HG02678 (cell line): ENCODE measurements around the gene LONRF2.
A peak's percentile ranks its signal among the peaks of the same experiment; 100 is the strongest.
"Not testable (repeated sequence)": the region's sequence is repeated elsewhere in the genome, so short reads cannot be mapped to it uniquely, and the experiment has no call there.

Experiments used
- ATAC-seq: cut with Tn5 transposase; IDR thresholded peaks from one replicate; pipeline ENCODE4 v1.9.1; 2021; ENCODE audit warnings: mild to moderate bottlenecking, moderate library complexity; ENCODE audit not compliant: unreplicated experiment

LONRF2 gene

GRCh38 chr2:100256416-100256815 lies 65.9 kb downstream of the LONRF2 start:
- no peak for ATAC-seq

GRCh38 chr2:100254646-100255210 lies 67.6 kb downstream of the LONRF2 start:
- no peak for ATAC-seq

DNA sequence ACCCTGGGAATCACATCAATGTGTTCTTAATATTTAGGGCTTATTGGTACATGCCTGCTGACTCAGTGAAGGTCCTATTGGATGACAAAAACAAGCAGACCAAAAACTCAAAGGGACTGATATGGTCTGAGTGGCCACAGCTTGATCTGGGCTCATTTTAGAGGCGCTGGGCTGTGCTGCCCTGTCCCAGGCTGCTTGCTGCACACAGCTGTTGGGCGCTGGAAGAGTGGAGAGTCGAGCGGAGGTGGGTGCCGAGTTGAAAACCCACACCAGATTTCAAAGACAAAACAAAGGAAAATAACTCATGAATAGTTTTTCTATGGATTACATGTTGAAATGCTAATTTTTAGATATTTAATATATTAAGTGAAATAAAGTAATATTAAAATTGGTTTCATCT lies 68.5 kb downstream of the LONRF2 start:
- no peak for ATAC-seq

DNA sequence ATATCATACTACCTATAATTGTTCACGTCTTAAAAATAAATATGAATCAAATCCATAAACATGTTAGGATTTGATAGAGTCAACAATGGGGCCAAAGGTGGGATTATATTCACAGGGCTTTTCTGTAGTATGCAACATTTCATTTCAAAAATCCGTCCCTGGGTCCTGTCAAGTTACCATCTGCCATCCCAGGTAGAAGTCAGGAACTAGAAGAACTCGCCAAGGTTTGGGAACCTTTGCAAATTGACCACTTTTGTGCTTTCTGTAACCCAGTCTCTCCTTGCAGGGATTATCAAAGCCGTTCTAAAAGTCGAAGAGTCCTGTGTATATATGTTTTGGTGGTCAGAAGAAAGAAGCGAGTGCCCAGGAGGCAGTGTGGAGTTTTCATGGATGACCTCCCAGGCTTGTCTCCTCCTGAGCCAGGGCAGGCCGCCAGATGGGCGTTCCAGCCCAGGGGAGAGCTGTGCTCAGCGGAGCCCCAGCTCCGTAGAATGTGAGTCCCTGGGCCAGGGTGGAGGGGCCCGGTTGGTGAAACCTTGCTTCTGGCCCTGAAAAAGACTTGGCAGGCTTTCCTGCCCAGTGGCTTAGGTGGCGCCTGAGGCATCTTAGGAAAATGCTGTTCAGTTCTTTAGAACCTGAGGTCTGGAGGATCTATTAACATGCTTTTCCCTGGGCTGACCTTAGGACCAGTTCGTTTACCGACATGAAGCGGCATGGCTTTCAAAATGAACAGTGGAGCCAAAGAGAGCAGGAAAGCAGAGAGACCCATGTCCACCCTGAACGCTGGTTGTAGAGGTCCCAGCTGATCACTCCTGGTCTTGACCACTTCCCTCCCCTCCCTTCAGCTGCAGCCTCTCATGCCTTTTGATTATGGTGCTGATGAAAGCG lies 69.2 kb downstream of the LONRF2 start:
- ATAC-seq = no peak

DNA sequence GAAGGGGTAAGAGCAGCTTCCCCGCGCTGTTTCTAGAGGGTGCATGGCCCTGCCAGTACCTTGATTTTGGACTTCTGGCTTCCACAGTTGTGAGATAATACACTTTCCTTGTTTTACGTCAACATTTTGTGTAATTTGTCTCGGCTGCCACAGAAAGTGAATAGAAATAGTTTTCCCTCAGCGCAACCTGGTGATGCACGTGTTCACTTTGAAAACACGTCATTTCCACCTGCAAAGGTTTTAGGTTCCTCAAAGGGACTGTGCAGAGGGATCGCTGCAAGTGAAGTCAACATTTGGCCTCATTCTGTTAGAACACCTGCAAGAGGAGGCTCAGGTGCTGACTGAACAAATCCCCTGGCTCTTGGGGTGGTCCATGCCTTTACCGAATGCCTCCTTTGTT lies 71.7 kb downstream of the LONRF2 start:
- ATAC-seq = no peak

GRCh38 chr2:100248971-100249370 lies 73.3 kb downstream of the LONRF2 start:
- ATAC-seq = no peak

DNA sequence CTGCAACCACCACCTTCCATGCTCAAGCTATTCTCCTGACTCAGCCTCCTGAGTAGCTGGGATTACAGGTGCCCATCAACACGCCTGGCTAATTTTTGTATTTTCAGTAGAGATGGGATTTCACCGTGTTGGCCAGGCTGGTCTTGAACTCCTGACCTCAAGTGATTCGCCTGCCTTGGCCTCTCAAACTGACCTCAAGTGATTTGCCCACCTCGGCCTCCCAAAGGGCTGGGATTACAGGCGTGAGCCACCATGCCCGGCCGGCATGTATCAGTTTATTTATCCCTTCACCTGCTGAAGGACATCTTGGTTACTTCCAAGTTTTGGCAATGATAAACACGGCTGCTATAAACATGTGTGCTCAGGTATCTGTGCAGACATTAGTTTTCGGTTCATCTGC lies 73.7 kb downstream of the LONRF2 start:
- ATAC-seq = not testable (repeated sequence)

- peak; percentile 18 for ATAC-seq
Measured at GRCh38 chr2:100248044-100248330, 74.3 kb downstream of the LONRF2 start.

DNA sequence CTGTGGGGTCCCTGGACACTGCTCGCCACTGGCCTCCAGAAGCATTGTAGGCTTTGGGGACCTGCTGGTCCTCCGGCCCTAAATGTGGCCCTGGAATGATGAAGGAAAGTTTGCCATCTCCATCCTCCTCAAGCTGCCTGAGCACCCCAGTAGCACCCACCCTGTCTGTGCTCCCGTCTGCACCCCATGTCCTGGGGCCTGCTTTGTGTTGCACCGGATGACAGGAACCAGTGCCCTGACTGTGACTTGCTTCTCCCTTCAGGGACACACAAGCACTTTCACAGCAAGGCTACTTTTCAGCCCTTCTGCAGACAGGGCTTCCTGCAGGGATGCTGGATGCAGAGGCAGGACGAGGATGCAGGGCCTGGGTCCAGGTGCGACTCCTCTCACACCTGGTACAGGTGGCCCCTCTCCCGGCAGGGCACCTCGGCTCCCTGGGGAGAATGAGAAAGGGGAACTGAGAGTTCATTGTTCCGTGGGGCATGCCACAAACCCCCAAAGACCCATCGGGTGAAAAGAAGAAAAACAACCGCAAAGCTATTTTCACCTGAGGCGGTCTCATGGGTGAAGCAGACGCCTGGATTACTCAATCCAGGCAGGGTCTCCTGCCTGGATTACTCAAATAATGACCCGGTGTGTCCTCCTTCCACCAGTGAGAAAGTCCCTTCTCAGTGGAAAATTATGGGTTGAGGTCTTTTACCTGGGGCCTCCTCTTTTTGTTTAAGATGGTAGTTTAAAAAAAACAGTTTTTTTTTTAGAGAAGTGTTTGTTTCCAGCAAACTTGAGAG lies 74.9 kb downstream of the LONRF2 start:
- ATAC-seq = peak; percentile 79

GRCh38 chr2:100246163-100247145 lies 75.8 kb downstream of the LONRF2 start:
- ATAC-seq = no peak

DNA sequence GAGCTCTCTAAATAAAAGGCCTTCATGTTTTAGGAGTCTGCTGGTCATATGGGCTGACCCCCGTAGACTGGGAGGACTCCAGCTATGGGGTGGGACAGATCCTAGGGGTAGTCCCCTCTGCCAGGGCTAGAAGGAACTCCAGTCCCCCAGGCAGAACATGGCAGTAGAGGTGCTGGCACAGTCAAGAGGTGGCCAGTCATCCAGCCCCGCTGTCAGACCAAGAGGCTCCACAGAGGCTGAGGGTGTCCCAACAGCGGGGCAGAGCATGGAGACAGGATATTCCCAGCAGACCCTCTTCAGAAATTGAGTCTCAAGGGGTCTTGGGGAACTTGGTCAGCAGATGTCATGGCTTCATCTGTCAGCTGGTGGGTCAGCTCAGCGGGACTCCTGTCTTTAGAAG lies 76.6 kb downstream of the LONRF2 start:
- no peak for ATAC-seq

DNA sequence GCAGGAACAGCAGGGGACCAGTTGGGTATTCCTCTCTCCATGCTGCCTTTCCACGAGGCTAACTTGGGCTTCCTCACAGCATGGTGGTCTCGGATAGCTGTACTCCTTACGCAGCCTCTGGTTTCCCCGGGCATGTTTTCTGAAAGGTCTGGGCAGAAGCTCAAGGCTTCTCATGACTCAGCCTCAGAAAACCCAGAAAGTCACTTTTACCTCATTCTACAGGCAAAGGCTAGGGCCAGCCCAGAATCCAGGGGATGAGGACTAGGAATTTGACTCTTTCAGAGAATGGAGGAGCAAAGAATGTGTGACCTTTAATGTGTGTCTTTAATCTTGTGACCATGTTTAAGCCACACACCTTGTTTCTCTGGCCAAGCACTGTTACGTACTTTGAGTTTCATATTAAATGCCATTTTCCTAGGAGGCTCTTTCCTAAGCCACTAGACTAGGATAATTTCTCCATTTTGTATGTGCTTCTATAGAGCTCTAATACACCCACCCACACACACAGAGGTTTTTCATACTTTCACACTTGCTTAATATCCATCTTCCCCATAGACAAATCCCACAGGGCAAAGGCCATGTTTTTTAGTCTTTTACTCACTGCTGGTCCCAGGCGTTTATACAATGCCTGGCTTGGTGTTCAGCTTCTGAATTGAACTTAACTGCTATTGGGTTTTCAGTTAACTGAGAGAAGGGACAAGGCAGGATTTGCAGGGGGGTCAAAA lies 77.3 kb downstream of the LONRF2 start:
- no peak for ATAC-seq

DNA sequence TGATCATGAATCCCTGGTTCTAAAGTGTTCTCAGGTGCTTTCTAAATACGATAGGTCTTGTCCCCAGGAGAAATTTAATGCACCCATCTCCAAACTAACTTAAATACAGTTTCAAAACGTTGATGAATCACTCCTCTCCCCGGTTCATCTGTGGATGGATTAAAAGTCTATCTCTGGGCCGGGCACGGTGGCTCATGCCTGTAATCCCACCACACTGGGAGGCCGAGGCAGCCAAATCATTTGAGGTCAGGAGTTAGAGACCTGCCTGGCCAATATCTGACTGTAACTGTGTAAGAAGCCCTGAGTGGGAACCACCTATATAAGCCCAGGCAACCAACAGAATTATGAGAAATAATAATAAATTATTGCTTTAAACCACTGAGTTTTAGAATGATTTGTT lies 78.7 kb downstream of the LONRF2 start:
- ATAC-seq = no peak

GRCh38 chr2:100242891-100243619 lies 79.2 kb downstream of the LONRF2 start:
- ATAC-seq = no peak

- no peak for ATAC-seq
Measured at GRCh38 chr2:100242476-100242875, 79.8 kb downstream of the LONRF2 start.

- ATAC-seq = no peak
Measured at GRCh38 chr2:100241236-100241635, 81.1 kb downstream of the LONRF2 start.

DNA sequence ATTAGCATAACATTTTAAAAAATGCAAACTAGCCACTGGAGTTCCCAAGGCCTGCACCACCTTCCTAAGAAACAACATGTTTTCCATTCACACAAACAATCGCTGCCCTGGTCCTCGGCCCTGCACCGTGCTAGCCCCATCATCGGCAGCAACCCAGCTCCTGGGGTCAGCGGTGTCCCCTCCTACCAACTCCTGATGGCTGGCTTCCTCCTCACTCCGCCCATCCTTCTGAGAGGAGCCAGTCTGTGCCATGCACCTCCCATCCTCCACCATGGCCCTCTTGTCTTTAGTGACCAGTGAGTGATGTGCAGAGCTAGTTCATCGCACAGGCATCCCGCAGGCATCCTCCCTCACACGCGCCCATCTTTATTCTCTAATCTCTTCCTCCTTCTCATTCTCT lies 81.9 kb downstream of the LONRF2 start:
- ATAC-seq = no peak

- no peak for ATAC-seq
Measured at GRCh38 chr2:100239486-100240210, 82.7 kb downstream of the LONRF2 start.

GRCh38 chr2:100238471-100238870 lies 83.8 kb downstream of the LONRF2 start:
- no peak for ATAC-seq
